A673 (cell line): ENCODE measurements around the gene LRRC43.

Experiments used
- EZH2 ChIP-seq: fragments of 200-600 bp; sonication (generic); IDR thresholded peaks from 2 replicates; pipeline ENCODE4 v1.6.1; 2017; ENCODE audit warnings: borderline replicate concordance, low read depth, mild to moderate bottlenecking, mixed read lengths, antibody characterized with exemption, low read length; ENCODE audit not compliant: poor library complexity, severe bottlenecking
- TF ChIP-seq, protein P1 (sequence below): fragments of 300-800, 200-600 bp; sonication (generic); conservative IDR thresholded peaks from 2 replicates; pipeline ENCODE4 v1.5.1; 2017; ENCODE audit warnings: low read depth, mild to moderate bottlenecking, antibody characterized with exemption, low read length, moderate library complexity, mixed read lengths

DNA sequence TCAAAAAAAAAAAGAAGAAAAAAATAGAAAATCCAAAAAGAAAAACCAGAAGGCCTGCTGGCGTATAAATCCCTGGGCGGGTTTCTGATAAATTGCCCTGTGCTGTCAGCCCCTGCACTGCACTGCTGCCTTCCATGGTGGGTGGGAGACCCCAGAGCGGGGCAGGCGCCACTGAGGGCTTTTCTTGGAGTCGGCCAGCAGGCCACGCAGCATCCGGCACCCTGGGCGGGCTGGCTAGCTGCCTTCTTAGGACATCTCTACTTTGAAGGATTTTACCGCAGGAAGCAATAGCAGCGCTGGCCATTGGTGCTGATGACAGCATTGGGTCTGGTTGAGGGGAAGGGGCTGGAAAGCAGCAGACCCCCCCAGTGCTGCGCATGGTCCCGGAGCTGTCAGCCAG lies 38.0 kb upstream of the LRRC43 start:
- no peak for TF ChIP-seq EZH2
- TF ChIP-seq, protein P1, sequence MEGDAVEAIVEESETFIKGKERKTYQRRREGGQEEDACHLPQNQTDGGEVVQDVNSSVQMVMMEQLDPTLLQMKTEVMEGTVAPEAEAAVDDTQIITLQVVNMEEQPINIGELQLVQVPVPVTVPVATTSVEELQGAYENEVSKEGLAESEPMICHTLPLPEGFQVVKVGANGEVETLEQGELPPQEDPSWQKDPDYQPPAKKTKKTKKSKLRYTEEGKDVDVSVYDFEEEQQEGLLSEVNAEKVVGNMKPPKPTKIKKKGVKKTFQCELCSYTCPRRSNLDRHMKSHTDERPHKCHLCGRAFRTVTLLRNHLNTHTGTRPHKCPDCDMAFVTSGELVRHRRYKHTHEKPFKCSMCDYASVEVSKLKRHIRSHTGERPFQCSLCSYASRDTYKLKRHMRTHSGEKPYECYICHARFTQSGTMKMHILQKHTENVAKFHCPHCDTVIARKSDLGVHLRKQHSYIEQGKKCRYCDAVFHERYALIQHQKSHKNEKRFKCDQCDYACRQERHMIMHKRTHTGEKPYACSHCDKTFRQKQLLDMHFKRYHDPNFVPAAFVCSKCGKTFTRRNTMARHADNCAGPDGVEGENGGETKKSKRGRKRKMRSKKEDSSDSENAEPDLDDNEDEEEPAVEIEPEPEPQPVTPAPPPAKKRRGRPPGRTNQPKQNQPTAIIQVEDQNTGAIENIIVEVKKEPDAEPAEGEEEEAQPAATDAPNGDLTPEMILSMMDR = no peak
